ENCODE measurements around the gene POU3F4. TPM values are rescaled to one million over a fixed set of nuclear protein-coding genes. Genes with fewer than 3 reads are reported as not detected.

Gene POU3F4
- total RNA-seq, 2 experiments from 2014 or later = not detected

GRCh38 chrX:83521905-83522304 is 13.8 kb downstream of the POU3F4 start:
- intact Hi-C loops (cut with micrococcal nuclease) = no loop called here
- DNase-seq = no peak
- no peaks in the 10 kb centered on the region for H3K36me3 Mint-ChIP-seq (ENCODE audit: low read depth)
- no peaks in the 10 kb centered on the region for H3K4me1 Mint-ChIP-seq (ENCODE audit: low read depth)
- H3K27ac Mint-ChIP-seq = no peak overlapping the region
- no peaks in the 10 kb centered on the region for H3K27me3 Mint-ChIP-seq (ENCODE audit: low read depth)
- H3K9me3 Mint-ChIP-seq = no peaks in the 10 kb centered on the region
- CTCF ChIA-PET = no interaction called here
- H3K4me3 Mint-ChIP-seq = no peak overlapping the region

GRCh38 chrX:83529950-83530349 is 21.9 kb downstream of the POU3F4 start:
- H3K9me3 Mint-ChIP-seq = no peaks in the 10 kb centered on the region
- H3K4me3 Mint-ChIP-seq = no peak overlapping the region
- intact Hi-C loops (cut with micrococcal nuclease) = no loop called here
- DNase-seq = no peak
- no peak overlapping the region for H3K27ac Mint-ChIP-seq
- H3K36me3 Mint-ChIP-seq (ENCODE audit: low read depth) = no peaks in the 10 kb centered on the region
- H3K27me3 Mint-ChIP-seq (ENCODE audit: low read depth) = no peaks in the 10 kb centered on the region
- H3K4me1 Mint-ChIP-seq (ENCODE audit: low read depth) = no peaks in the 10 kb centered on the region
- CTCF ChIA-PET = no interaction called here

GRCh38 chrX:83535417-83536196 is 27.5 kb downstream of the POU3F4 start:
- CTCF ChIA-PET = no interaction called here
- H3K27me3 Mint-ChIP-seq (ENCODE audit: low read depth) = no peaks in the 10 kb centered on the region
- no peaks in the 10 kb centered on the region for H3K9me3 Mint-ChIP-seq
- H3K4me3 Mint-ChIP-seq = no peak overlapping the region
- H3K36me3 Mint-ChIP-seq (ENCODE audit: low read depth) = no peaks in the 10 kb centered on the region
- DNase-seq = no peak
- H3K27ac Mint-ChIP-seq = no peak overlapping the region
- no peaks in the 10 kb centered on the region for H3K4me1 Mint-ChIP-seq (ENCODE audit: low read depth)
- intact Hi-C loops (cut with micrococcal nuclease) = no loop called here

Data from activated naive CD4-positive, alpha-beta T cell treated with anti-CD3 and anti-CD28 coated beads for 36 hours (primary cell).